Measurements from ENCODE around the gene MANF. TPM values are rescaled to one million over a fixed set of nuclear protein-coding genes. Genes with fewer than 3 reads are reported as not detected.
A peak's percentile ranks its signal among the peaks of the same experiment; 100 is the strongest.
"Not testable (repeated sequence)": the region's sequence is repeated elsewhere in the genome, so short reads cannot be mapped to it uniquely, and the experiment has no call there.

Gene MANF
- total RNA-seq, 1 donor from 2014 or later, result 87.8 TPM

DNA sequence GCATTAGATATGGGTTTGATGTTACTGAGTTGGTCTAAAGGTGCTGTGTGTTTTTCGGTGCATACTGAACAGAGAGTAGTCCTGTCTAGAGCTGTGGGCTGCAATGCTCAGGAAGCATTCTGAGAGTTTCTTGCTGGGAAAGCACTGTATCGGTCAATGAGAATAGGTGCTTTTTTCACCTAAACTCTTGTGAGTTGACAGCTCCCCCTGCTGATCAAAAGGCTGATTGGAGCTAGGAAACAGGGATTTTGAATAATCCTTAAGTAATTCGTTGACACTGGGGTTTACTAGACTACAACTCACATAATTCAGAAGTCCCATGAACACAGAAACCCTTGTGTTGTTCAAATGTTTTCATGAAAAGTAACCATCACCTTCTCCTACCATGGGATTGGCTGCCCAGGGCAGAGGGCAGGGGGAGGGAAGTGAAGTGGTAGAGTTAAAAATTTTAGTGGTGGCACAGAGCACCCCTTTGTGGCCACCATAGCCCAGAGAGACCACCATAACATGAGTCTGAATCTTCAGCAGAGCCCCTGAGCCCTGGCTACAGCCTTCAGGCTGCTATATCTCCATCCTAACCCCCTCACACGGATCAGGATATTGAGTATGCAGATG is 13.0 kb upstream of the MANF start:
- DNase-seq (ENCODE audit: low spot score), result no peak

DNA sequence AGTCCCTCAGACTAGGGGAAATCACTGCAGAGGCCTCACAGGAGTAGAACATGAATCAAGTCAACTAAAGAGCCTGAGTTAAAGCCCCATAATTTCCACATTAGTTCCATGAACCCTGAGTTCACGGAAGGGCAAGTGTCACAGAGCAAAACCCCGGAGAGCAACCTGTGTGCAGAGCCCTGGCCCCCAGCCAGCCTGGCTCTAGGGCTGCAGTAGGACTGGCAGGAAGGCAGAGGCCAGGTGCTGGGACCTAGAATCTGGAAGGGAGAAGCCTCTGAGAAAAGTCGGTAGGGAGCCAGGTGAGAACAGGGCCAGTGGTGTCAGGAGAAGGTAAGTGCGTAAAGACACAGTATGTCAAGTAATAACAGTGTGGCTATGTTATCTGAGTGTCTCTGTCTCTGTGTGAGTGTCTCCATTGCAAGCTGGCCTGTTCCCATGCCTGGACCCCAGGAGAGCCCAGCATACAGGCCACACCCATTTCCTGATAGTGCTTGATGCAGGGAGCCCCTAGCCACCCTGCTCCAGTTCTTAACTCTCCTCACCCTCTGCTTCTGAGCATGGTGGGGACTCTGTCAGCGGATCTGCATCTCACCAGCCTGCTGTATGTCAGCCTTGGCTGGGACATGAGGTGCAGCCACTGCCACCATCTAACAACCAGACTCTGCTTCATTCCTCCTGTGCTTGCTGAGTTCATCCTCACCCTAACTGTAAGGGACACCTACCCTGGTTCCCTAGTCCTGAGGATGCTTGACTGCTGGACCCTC is 11.3 kb upstream of the MANF start:
- no peak for DNase-seq (ENCODE audit: low spot score)

GRCh38 chr3:51374456-51374855 is 10.6 kb upstream of the MANF start:
- no peak for DNase-seq (ENCODE audit: low spot score)

- no peak for DNase-seq (ENCODE audit: low spot score)
Measured at GRCh38 chr3:51375136-51375535, 10.0 kb upstream of the MANF start.

GRCh38 chr3:51375571-51375970 is 9.5 kb upstream of the MANF start:
- DNase-seq (ENCODE audit: low spot score), result no peak

DNA sequence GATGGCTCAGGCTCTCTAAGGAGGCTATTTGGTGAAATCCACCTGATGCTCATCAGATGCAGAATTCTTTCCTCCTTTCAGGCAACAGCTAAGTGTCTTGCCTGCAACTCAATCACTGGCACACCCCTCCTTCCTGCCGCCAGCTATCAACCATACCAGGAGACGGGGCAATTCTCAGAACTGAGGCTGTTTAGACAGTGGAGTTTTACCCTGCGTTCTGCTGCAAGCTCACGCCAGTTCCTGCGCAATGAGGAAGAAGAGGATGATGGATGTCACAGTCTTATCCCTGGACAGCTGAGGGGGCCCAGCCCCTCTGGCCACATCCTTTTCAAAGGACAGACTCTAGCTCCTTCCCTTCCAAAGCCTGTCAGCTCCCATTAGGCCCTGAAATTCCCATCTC is 7.0 kb upstream of the MANF start:
- no peak for DNase-seq (ENCODE audit: low spot score)

DNA sequence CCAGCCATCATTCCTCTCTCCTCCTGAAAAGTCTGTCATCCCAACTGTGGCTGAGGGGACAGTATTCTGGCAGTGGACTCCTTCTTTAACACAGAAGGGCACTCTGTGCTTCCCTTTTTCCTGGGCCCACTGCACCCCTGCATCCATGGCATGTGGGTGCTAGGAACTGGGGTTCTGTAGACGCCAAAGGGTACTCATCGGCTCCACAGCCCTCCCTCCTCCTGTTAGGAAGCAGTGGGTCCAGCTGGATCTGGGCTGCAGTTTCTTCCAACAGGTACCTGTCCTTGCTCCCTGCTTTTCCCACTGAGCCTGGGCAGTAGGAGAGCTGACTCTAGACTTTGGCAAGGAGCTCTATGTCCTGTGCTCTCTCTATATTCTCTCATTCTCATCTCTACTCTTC is 6.4 kb upstream of the MANF start:
- DNase-seq (ENCODE audit: low spot score), result no peak

GRCh38 chr3:51379301-51379700 is 5.8 kb upstream of the MANF start:
- peak; percentile 69 for DNase-seq (ENCODE audit: low spot score)

DNA sequence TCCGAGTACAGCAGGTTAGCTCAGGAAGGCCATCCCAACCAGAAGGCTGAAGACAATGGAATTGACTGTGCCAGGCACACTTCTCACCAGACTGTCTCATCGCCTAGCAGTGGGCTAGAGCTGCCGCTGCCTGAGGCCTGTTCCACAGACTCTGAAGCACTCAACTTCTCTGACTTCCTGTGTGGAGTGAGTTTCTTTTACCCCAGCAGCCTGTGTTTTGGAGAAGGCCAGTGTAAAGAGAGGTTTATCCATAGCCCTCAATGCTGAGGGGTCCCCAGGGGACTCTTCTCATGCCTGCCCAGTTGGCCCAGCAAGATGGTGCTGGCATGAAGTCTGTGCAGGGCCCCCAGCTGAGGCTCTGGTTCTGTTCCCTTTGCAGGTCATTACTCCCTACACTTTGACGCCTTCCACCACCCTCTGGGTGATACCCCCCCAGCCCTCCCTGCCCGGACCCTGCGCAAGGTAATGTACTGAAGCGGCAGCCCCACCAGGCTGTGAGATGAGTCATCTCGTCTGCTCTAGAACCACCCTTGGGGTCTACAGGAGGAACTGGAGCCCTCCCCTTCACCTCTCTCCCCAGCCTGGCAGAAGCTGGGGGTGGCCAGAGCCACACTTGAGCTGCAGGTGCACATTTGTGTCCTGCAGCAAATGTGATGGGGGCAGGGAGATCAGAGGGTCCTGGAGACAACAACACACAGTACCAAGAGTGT is 5.2 kb upstream of the MANF start:
- DNase-seq (ENCODE audit: low spot score), result peak; percentile 67

GRCh38 chr3:51380601-51381332 is 4.3 kb upstream of the MANF start:
- peak; percentile 83 for DNase-seq (ENCODE audit: low spot score)

DNA sequence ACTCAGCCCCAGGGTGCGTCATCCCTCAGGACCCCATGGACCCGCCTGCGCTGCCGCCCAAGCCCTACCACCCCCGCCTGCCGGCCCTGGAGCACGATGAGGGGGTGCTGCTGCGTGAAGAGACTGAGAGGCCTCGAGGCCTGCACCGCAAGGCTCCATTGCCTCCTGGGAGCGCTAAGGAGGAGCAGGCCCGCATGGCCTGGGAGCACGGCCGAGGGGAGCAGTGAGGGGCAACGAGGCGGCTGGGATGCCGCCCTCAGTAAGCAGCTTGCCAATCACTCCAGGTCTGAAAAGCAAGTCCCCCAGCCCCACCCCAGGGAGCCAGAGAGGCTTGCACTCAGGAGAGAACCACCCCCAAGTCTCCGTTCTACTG is 3.8 kb upstream of the MANF start:
- DNase-seq (ENCODE audit: low spot score), result peak; percentile 78

GRCh38 chr3:51382076-51382745 is 2.9 kb upstream of the MANF start:
- DNase-seq (ENCODE audit: low spot score), result peak; percentile 65

DNA sequence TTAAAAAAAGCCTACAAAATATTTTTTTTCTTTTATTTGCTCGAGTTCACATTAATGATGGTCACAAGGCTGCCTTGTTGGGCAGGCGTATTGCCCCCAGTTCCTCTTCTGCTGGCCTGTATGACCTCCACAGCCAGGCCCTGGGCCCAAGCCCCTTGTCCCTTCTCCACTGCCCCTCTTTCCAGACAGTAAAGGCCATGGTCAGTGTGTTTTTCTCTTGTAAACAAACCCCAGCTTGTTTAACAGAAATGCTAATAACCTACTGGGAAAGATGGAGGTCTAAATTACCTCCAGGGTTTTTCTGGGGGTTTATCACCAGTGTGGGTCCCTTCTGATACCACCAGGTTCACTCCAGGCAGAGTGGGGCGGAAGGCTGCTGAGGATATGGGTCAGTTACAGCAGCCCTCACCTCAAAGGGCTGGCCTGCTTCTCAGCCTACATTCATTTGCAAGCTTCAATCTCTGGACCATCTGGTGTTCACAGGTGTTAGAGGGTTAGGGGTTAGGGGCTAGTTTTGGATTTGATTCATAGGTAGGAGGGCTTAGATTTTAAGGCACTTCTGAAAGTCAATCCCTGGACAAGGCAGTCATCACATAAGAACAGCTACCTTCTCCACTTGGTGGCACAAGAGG is 2.0 kb upstream of the MANF start:
- DNase-seq (ENCODE audit: low spot score), result no peak

GRCh38 chr3:51384055-51384725 is 901 bp upstream of the MANF start:
- DNase-seq (ENCODE audit: low spot score), result peak; percentile 89

- peak; percentile 64 for DNase-seq (ENCODE audit: low spot score)
Measured at GRCh38 chr3:51385621-51386091, 565 bp downstream of the MANF start.

GRCh38 chr3:51386159-51386851 is 1.2 kb downstream of the MANF start:
- DNase-seq (ENCODE audit: low spot score), result no peak

GRCh38 chr3:51386852-51387229 is 1.8 kb downstream of the MANF start:
- no peak for DNase-seq (ENCODE audit: low spot score)

- not testable (repeated sequence) for DNase-seq (ENCODE audit: low spot score)
Measured at GRCh38 chr3:51387281-51387680, 2.2 kb downstream of the MANF start.

- peak; percentile 59 for DNase-seq (ENCODE audit: low spot score)
Measured at GRCh38 chr3:51388286-51389029, 3.4 kb downstream of the MANF start.

Data from mesenteric fat pad (tissue), 1 donor.